ACHN (cell line): ENCODE results near the gene DICER1.
"Not testable (repeated sequence)": the region's sequence is repeated elsewhere in the genome, so short reads cannot be mapped to it uniquely, and the experiment has no call there.

Experiments used
- DNase-seq: peaks from one replicate; pipeline ENCODE4 v3.0.0-alpha.2; 2015
- in situ Hi-C: cut with HindIII; loops from 2 replicates; pipeline ENCODE4 v1.10.0; 2017; ENCODE audit warnings: low sequenced_read_pairs, low pct_ligation_motif_present, low pct_unique_long_range_greater_than_20kb

DICER1 gene

DNA sequence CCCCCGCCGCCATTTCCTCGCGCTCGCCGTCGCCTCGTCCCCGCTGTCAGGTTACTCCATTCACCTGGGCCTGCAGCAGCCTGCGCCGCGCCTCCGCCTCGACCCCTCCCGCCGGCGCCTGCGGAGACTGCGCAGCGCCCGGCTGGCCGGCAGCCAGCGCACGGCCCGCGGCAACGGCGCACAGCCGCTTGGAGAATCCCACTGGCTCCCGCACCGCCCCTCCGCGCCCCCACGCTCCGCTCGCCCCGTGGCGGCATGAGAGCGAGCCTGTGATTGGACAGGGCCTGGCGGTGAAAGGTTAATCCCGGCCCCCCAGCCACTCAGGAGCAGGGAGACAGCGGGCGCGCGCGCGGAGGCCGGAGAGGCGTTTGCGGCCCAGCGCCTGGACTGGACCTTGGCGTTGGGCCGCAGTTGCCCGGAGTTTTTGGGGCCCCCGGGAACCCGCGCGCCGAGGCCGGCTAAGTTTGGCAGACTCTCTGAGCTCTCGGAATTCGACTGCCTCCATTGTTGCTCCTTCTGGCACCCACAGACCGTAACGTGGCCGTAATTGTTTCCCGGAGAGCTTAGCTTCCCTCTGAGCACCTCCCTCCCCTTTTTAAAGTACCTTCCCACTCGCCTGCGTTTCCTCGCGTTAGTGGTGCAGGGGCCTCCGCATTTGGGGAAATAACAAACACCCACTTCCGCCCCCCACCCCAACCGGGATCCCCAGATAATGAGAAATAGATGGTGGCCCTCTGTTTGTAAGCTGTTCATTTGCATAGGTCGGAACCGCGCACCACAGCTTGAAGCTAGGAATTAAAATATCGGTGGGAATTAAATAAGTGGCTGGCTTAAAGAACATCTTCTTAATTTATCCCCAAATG lies at the start of gene DICER1:
DICER1 (minus strand) TSS at position 203 of the 863 bp plus-strand sequence. CDS start 24,071 bp downstream, outside the sequence.
- in situ Hi-C loops = no loop called here
- DNase-seq = peak; percentile 91

DNA sequence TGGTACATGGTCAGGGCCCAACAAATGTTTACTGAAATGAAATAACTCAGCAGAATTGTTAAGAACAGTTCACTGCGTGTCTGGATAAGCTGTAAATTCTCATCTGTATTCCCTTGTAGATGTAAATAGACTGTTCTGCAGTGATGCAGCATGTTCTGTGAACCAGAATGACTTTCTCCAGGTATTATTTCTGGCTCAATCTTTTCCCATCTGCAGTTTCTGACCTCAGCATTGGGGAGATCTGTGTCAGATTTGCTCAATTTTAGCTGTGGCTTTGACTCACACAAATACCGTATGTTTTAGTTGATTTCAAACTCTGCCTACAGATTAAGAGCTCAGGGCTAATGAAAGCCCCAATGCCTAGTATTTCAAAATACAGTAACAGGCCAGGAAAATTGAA lies 49.2 kb upstream of the DICER1 start:
- in situ Hi-C loops = no loop called here
- no peak for DNase-seq

DNA sequence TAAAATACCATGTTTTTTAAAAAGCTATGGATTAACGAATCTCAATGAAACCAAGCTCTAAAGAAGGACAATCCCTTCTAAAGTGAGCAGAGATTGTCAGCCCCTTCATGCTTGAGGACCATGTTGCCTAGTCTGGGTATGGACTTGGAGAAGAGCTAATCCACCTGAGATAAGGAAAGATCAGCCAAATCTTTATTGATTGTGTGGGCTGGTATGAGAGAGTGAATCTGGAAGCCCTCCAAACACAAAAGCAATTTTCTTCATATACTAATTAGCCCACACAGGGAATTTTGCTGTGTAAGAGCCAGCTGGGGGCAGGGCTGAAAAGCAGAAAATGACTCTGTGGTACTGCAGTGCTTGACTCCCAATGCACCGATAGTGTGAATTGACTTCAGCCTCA lies 47.4 kb upstream of the DICER1 start:
- in situ Hi-C loops = no loop called here
- DNase-seq = no peak

DNA sequence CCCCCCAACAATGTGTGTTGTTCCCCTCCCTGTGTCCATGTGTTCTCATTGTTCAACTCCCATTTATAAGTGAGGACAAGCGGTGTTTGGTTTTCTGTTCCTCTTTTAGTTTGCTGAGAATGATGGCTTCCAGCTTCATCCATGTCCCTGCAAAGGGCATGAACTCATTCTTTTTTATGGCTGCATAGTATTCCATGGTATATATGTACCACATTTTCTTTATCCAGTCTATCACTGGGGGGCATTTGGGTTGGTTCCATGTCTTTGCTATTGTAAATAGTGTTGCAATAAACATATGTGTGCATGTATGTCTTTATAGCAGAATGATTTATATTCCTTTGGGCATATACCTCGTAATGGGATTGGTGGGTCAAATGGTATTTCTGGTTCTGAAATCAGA lies 44.4 kb upstream of the DICER1 start:
- DNase-seq, in situ Hi-C loops: not testable (repeated sequence)

DNA sequence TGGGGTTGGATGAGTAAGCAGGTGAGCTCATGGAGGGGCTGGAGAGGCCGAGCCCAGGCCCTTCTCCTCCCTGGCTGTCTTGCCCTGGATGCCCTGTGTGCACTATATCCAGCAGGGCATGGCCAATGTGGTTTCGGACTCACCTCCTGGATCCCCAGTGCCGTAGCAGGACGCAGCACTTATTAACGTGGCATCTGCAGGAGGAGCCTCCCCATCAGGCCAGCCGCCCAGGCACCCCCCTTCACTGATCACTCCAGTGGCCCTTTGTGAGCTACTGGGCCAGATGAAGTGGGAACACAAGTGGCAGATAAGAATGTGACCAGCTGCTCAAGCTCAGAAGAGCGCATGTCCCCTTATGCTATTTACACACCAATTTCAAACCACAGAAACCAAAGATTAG lies 43.1 kb upstream of the DICER1 start:
- DNase-seq = peak; percentile 17
- in situ Hi-C loops = no loop called here

DNA sequence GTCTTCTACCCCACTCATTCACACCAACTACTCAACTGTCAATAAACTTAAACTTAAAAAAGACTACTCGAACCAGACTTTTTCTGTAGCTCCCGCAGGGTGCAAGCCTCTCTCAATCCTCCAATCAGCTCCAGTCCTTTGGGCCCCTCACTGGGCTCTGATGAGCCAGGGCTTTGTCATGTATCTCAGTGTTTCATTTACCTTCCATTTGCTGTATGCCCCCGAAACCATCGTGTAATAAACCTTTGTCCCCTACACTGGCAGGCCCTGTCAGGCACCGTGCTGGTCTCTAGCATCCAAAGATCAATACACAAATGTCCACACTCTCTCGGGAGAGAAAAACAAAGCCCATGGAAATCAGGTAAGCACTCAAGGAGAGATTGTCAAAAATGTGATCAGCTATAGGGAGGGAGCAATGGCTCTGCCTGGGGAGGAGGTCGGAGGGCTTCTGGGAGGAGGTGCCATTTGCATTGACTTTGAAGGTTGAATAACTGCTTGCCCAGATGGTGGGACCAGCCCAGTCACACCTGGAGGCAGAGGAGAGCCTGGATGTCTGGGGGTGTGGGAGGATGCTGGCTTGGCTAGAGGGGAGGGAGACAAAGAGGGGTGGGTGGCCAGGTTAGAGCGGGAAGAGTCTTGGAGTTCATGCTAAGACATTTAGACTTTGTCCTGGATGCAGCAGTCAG lies 42.1 kb upstream of the DICER1 start:
- no peak for DNase-seq
- in situ Hi-C loops = no loop called here

- in situ Hi-C loops = no loop called here
- DNase-seq = no peak
Measured at GRCh38 chr14:95198320-95198719, 41.0 kb upstream of the DICER1 start.

DNA sequence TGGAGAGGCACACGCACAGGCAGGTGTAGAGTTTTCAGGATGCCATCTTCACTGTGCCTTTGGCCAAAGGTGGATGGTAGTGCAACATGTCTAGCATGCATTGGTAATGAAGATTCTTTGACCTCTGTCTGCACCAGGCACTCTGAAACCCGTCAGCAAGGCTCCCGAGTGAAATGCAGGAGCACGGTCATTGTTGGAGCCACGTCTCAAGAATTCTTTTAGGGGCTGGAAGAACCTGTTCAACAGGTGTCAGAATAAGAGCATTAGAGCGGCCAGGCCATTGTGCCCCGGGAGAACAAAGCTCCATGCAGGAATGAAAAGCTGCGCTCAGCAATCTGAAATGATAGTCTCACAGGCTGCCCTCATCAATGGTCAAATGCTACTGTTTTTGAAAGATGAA lies 40.2 kb upstream of the DICER1 start:
- no peak for DNase-seq

GRCh38 chr14:95196826-95197545 lies 39.7 kb upstream of the DICER1 start:
- in situ Hi-C loops = no loop called here
- DNase-seq = no peak

More for the DNA sequence above, 40.2 kb upstream of the DICER1 start:
- in situ Hi-C loops = no loop called here

- DNase-seq = no peak
- in situ Hi-C loops = no loop called here
Measured at GRCh38 chr14:95196268-95196667, 38.9 kb upstream of the DICER1 start.

DNA sequence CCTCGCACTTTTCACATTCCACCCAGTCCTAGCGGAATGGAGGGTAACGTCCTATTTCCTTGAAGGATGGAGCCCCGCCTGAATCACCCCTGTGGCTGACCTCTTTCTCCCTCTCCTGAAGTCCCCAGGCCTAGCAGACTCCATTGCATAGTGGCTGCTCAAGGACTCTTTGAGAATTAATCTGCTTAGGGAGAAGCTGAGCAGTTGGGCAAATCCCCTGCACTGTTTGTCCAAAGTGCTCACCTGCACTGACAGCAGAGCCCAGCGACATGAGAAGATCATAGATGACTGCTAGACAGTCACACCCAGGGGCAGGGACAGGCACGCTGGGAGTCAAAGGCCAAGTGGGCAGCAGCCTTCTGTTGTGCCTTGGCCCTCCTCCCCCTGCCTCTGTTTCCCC lies 37.7 kb upstream of the DICER1 start:
- no peak for DNase-seq
- in situ Hi-C loops = no loop called here

DNA sequence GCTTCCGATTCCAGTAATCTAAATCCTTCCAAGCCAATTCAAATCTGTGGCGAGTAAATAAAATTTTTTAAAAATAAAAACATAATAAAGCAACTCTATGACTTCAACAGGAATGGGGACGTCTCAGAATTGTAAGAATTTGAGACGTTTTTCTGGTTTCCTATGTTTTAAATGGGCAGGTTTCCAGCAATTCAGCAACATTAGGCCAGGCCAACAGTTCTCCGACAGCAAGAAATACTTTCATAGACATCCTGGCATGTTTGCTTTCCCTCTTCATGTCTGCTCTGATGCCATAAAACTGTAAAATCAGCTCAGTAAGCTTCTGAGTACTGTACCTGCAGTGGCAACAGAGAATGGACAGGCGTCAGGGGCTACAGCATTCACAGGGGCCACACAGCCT lies 35.8 kb upstream of the DICER1 start:
- no peak for DNase-seq
- in situ Hi-C loops = no loop called here

DNA sequence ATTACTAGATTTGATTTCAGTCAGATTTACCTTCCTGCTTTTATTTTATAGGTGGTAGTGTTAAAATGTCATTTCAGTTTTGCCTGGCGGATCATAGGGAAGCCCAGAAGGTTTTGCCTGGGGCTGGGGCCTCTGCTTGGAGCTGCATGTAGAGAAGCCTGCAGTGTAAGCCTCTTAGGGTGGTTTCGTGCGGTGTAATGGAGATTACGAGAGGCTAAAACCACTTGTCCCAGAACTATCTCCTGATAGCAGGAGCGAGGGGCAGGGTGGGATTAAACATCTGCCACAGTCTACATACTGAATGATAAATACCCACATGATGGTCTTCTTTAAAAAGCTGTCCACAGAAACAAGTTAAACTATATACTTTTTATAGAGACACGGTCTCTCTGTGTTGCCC lies 35.0 kb upstream of the DICER1 start:
- no peak for DNase-seq
- in situ Hi-C loops = no loop called here

DNA sequence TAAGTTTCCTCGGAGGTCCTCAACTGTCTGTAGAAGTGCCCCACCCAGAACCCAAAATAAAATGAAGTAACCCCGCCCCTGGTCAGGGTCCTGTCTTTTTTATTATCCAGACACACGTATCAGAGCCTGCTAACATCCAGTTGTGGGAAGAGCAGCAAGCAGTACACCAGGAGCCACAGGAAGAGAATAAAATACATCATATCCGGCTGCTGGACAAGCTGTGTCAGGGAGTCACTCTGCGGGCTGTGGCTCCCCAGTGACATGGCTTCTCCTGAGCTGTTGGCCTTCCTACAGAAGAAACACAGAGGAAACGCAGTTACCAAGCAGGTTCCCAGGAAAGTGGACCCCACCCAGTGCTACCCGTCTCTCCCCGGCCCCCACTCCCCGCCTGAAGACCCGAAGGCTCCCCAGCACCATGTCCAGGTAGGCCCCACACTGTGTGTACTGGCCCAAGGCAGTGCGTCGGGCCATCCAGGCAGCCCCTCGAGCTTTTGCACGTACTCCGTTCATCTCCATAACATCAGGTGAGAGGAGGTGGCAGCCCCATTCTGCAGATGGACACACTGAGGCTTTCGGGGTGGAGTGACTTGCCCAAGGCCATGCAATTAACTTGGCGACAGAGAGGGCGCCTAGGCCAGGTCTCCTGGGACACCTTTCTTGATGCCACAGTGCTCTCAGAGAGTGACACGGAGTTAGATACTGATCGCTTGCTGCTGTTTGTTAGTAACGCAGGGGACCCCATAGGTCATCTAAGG lies 34.3 kb upstream of the DICER1 start:
- in situ Hi-C loops = no loop called here
- DNase-seq = no peak

DNA sequence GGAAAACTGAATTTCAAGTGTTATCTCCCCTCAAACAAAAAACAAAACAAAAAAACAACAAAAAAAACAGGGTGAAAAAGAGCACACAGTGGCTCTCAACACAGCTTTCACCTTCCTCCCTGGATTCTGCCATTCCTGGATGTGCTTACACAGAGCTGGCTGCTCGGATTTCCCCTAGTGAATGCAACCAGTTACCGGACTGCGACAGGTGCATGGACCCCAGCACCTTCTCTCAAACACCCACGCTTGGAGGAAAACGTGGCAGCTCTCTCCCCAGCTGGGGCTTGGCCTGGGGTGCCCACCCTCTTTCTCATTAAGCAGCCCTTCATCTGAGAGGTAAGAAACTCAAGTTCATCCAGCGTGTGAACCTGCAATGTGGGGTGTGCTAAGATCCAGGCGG lies 33.5 kb upstream of the DICER1 start:
- DNase-seq = no peak
- in situ Hi-C loops = no loop called here

- in situ Hi-C loops = no loop called here
- no peak for DNase-seq
Measured at GRCh38 chr14:95190346-95190840, 33.1 kb upstream of the DICER1 start.

- in situ Hi-C loops = no loop called here
- no peak for DNase-seq
Measured at GRCh38 chr14:95189367-95190132, 32.2 kb upstream of the DICER1 start.

- no peak for DNase-seq
- in situ Hi-C loops = no loop called here
Measured at GRCh38 chr14:95188380-95188779, 31.1 kb upstream of the DICER1 start.
